ENCODE measurements around the gene SPATA18. TPM values are rescaled to one million over a fixed set of nuclear protein-coding genes. Genes with fewer than 3 reads are reported as not detected.

Gene SPATA18
- polyA plus RNA-seq, 2 of the 4 experiments (the other 2 are of a cell fraction) = 4.3 to 6.7 TPM

GRCh38 chr4:52106191-52106590 lies 55.1 kb downstream of the SPATA18 start (continued):
- TF ChIP-seq NR3C1 (IDR thresholded peaks at IDR 0.05) (no peak), HES2 (IDR thresholded peaks at IDR 0.05) (no peak)

GRCh38 chr4:52106660-52107059 lies 55.6 kb downstream of the SPATA18 start:
- TF ChIP-seq SREBF2 (IDR thresholded peaks at IDR 0.05) = no peak
- TF ChIP-seq RAD21 (conservative IDR thresholded peaks at IDR 0.05 in 1 of 2, IDR thresholded peaks at IDR 0.05 in 1 of 2) = no peak
- no peak for TF ChIP-seq CBX8 (IDR thresholded peaks at IDR 0.05)
- CTCF ChIA-PET = interaction anchor here (0.6 kb wide), 1 partner anchor 691 kb away, joined by 3 read pairs; no protein-coding TSS in a partner anchor
- ATAC-seq = no peak
- Histone ChIP-seq H3K27ac (no peak overlapping the region), H3K4me3 (no peak overlapping the region), H3K4me1 (no peaks in the 10 kb centered on the region), H3K4me2 (no peak overlapping the region), H3K9me3 (no peaks in the 10 kb centered on the region)
- WGBS (ENCODE audit: missing lambda C conversion rate) = 28% methylated on average over 5 of the region's 5 CpGs
- no peak for DNase-seq (ENCODE audit: low read depth in 1 of 2, low spot score in 1 of 2)
- POLR2A ChIA-PET = no interaction called here
- no peak for FAIRE-seq

- H3K27ac ChIP-seq = no peak overlapping the region
- ChIA-PET POLR2A (no interaction called here), CTCF (no interaction called here)
- H3K9me3 ChIP-seq = no peaks in the 10 kb centered on the region
- WGBS (ENCODE audit: missing lambda C conversion rate) = 52% methylated on average over 3 of the region's 3 CpGs
- no peak overlapping the region for H3K4me3 ChIP-seq
- FAIRE-seq (no peak), ATAC-seq (no peak), DNase-seq (ENCODE audit: low read depth in 1 of 2, low spot score in 1 of 2) (no peak)
- TF ChIP-seq E2F6 (IDR thresholded peaks at IDR 0.05; ENCODE audit: borderline replicate concordance, low read depth) (no peak), MYC (IDR thresholded peaks at IDR 0.05; ENCODE audit: borderline replicate concordance, low read length) (no peak)
- H3K4me2 ChIP-seq = no peak overlapping the region
- no peaks in the 10 kb centered on the region for H3K4me1 ChIP-seq
Observed at GRCh38 chr4:52107336-52107735, 56.2 kb downstream of the SPATA18 start.

GRCh38 chr4:52107745-52108144 lies 56.6 kb downstream of the SPATA18 start:
- no peak overlapping the region for H3K4me3 ChIP-seq
- no peaks in the 10 kb centered on the region for H3K9me3 ChIP-seq
- ChIA-PET POLR2A (no interaction called here), CTCF (no interaction called here)
- ATAC-seq (no peak), FAIRE-seq (no peak), DNase-seq (ENCODE audit: low read depth in 1 of 2, low spot score in 1 of 2) (no peak)
- no peak overlapping the region for H3K4me2 ChIP-seq
- no peak for TF ChIP-seq MYC (IDR thresholded peaks at IDR 0.05; ENCODE audit: borderline replicate concordance, low read length)
- TF ChIP-seq EP300 (IDR thresholded peaks at IDR 0.05) = no peak
- TF ChIP-seq ZSCAN20 (CRISPR knock-in tag; IDR thresholded peaks at IDR 0.05) = no peak
- TF ChIP-seq ELK1 (IDR thresholded peaks at IDR 0.05; ENCODE audit: low read depth, low read length) = no peak
- no peak for TF ChIP-seq POLR2A (IDR thresholded peaks at IDR 0.05; ENCODE audit: low read length)
- no peak for TF ChIP-seq BCL3 (IDR thresholded peaks at IDR 0.05)
- no peak for TF ChIP-seq EHMT2 (IDR thresholded peaks at IDR 0.05; ENCODE audit: low read depth)
- TF ChIP-seq FOSB (CRISPR knock-in tag; IDR thresholded peaks at IDR 0.05) = no peak
- no peak for TF ChIP-seq REST (IDR thresholded peaks at IDR 0.05)
- TF ChIP-seq CBX2 (IDR thresholded peaks at IDR 0.05; ENCODE audit: borderline replicate concordance, low read depth) = no peak
- TF ChIP-seq TP53 (CRISPR knock-in tag; IDR thresholded peaks at IDR 0.05) = no peak
- TF ChIP-seq HOXB13 (CRISPR knock-in tag; IDR thresholded peaks at IDR 0.05; ENCODE audit: low read depth) = no peak
- TF ChIP-seq HDAC2 (IDR thresholded peaks at IDR 0.05) = no peak
- no peak for TF ChIP-seq ZC3H11A (IDR thresholded peaks at IDR 0.05)
- no peak for TF ChIP-seq ESRRA (IDR thresholded peaks at IDR 0.05; ENCODE audit: borderline replicate concordance, low read length)
- no peak for TF ChIP-seq RNF2 (IDR thresholded peaks at IDR 0.05; ENCODE audit: borderline replicate concordance, low read depth)
- WGBS (ENCODE audit: missing lambda C conversion rate) = 13% methylated on average over 1 of the region's 1 CpG
- no peak overlapping the region for H3K27ac ChIP-seq
- no peaks in the 10 kb centered on the region for H3K4me1 ChIP-seq
